ENCODE measurements around the gene SUSD3.

The SUSD3 gene

GRCh38 chr9:93121316-93122241 is 63.1 kb downstream of the SUSD3 start:
- FAIRE-seq (no peak), DNase-seq (ENCODE audit: insufficient read length, low spot score) (no peak)
- TF ChIP-seq PAX5 (IDR thresholded peaks at IDR 0.05; ENCODE audit: insufficient read depth, low read length, severe bottlenecking), result no peak
- no peak for TF ChIP-seq POLR2AphosphoS5 (IDR thresholded peaks at IDR 0.05; ENCODE audit: low read depth, low read length)
- no peak for TF ChIP-seq POU2F2 (IDR thresholded peaks at IDR 0.05; ENCODE audit: low read depth, low read length)
- no peak for TF ChIP-seq TAF1 (IDR thresholded peaks at IDR 0.05; ENCODE audit: low read depth, low read length)
- TF ChIP-seq POLR2A (IDR thresholded peaks at IDR 0.05; ENCODE audit: low read depth, low read length), result no peak
- no peak for TF ChIP-seq SPI1 (IDR thresholded peaks at IDR 0.05; ENCODE audit: low read depth, low read length)

GRCh38 chr9:93122721-93123221 is 64.3 kb downstream of the SUSD3 start:
- DNase-seq (ENCODE audit: insufficient read length, low spot score) (no peak), FAIRE-seq (no peak)
- no peak for TF ChIP-seq POU2F2 (IDR thresholded peaks at IDR 0.05; ENCODE audit: low read depth, low read length)
- no peak for TF ChIP-seq POLR2A (IDR thresholded peaks at IDR 0.05; ENCODE audit: low read depth, low read length)
- TF ChIP-seq POLR2AphosphoS5 (IDR thresholded peaks at IDR 0.05; ENCODE audit: low read depth, low read length), result no peak
- TF ChIP-seq TAF1 (IDR thresholded peaks at IDR 0.05; ENCODE audit: low read depth, low read length), result no peak
- no peak for TF ChIP-seq SPI1 (IDR thresholded peaks at IDR 0.05; ENCODE audit: low read depth, low read length)
- TF ChIP-seq PAX5 (IDR thresholded peaks at IDR 0.05; ENCODE audit: insufficient read depth, low read length, severe bottlenecking), result no peak

- no peak for TF ChIP-seq POU2F2 (IDR thresholded peaks at IDR 0.05; ENCODE audit: low read depth, low read length)
- no peak for TF ChIP-seq PAX5 (IDR thresholded peaks at IDR 0.05; ENCODE audit: insufficient read depth, low read length, severe bottlenecking)
- no peak for TF ChIP-seq TAF1 (IDR thresholded peaks at IDR 0.05; ENCODE audit: low read depth, low read length)
- TF ChIP-seq POLR2AphosphoS5 (IDR thresholded peaks at IDR 0.05; ENCODE audit: low read depth, low read length), result 0 out of 2 replicates have a peak, but pooled peaks have one; percentile 9
- TF ChIP-seq POLR2A (IDR thresholded peaks at IDR 0.05; ENCODE audit: low read depth, low read length), result no peak
- TF ChIP-seq SPI1 (IDR thresholded peaks at IDR 0.05; ENCODE audit: low read depth, low read length), result no peak
- DNase-seq (ENCODE audit: insufficient read length, low spot score), result peak; percentile 9
- FAIRE-seq, result no peak
Measured at GRCh38 chr9:93123561-93124283, 65.2 kb downstream of the SUSD3 start.

- no peak for FAIRE-seq
- DNase-seq (ENCODE audit: insufficient read length, low spot score), result peak; percentile 7
- TF ChIP-seq POLR2A (IDR thresholded peaks at IDR 0.05; ENCODE audit: low read depth, low read length), result no peak
- no peak for TF ChIP-seq PAX5 (IDR thresholded peaks at IDR 0.05; ENCODE audit: insufficient read depth, low read length, severe bottlenecking)
- no peak for TF ChIP-seq TAF1 (IDR thresholded peaks at IDR 0.05; ENCODE audit: low read depth, low read length)
- TF ChIP-seq POLR2AphosphoS5 (IDR thresholded peaks at IDR 0.05; ENCODE audit: low read depth, low read length), result no peak
- no peak for TF ChIP-seq POU2F2 (IDR thresholded peaks at IDR 0.05; ENCODE audit: low read depth, low read length)
- no peak for TF ChIP-seq SPI1 (IDR thresholded peaks at IDR 0.05; ENCODE audit: low read depth, low read length)
Measured at GRCh38 chr9:93124793-93125192, 66.3 kb downstream of the SUSD3 start.

GRCh38 chr9:93125331-93125894 is 66.9 kb downstream of the SUSD3 start:
- TF ChIP-seq TAF1 (IDR thresholded peaks at IDR 0.05; ENCODE audit: low read depth, low read length), result no peak
- no peak for TF ChIP-seq POLR2A (IDR thresholded peaks at IDR 0.05; ENCODE audit: low read depth, low read length)
- TF ChIP-seq PAX5 (IDR thresholded peaks at IDR 0.05; ENCODE audit: insufficient read depth, low read length, severe bottlenecking), result no peak
- TF ChIP-seq POLR2AphosphoS5 (IDR thresholded peaks at IDR 0.05; ENCODE audit: low read depth, low read length), result no peak
- no peak for TF ChIP-seq POU2F2 (IDR thresholded peaks at IDR 0.05; ENCODE audit: low read depth, low read length)
- no peak for TF ChIP-seq SPI1 (IDR thresholded peaks at IDR 0.05; ENCODE audit: low read depth, low read length)
- DNase-seq (ENCODE audit: insufficient read length, low spot score), result no peak
- no peak for FAIRE-seq

GRCh38 chr9:93126151-93126781 is 67.8 kb downstream of the SUSD3 start:
- peak; percentile 20 for FAIRE-seq
- TF ChIP-seq POLR2A (IDR thresholded peaks at IDR 0.05; ENCODE audit: low read depth, low read length) (no peak), SPI1 (IDR thresholded peaks at IDR 0.05; ENCODE audit: low read depth, low read length) (no peak), POLR2AphosphoS5 (IDR thresholded peaks at IDR 0.05; ENCODE audit: low read depth, low read length) (no peak), POU2F2 (IDR thresholded peaks at IDR 0.05; ENCODE audit: low read depth, low read length) (no peak), TAF1 (IDR thresholded peaks at IDR 0.05; ENCODE audit: low read depth, low read length) (no peak), PAX5 (IDR thresholded peaks at IDR 0.05; ENCODE audit: insufficient read depth, low read length, severe bottlenecking) (no peak)
- peak; percentile 32 for DNase-seq (ENCODE audit: insufficient read length, low spot score)

GRCh38 chr9:93126825-93127368 is 68.4 kb downstream of the SUSD3 start:
- no peak for TF ChIP-seq SPI1 (IDR thresholded peaks at IDR 0.05; ENCODE audit: low read depth, low read length)
- TF ChIP-seq POLR2A (IDR thresholded peaks at IDR 0.05; ENCODE audit: low read depth, low read length), result no peak
- no peak for TF ChIP-seq POLR2AphosphoS5 (IDR thresholded peaks at IDR 0.05; ENCODE audit: low read depth, low read length)
- TF ChIP-seq PAX5 (IDR thresholded peaks at IDR 0.05; ENCODE audit: insufficient read depth, low read length, severe bottlenecking), result no peak
- no peak for TF ChIP-seq TAF1 (IDR thresholded peaks at IDR 0.05; ENCODE audit: low read depth, low read length)
- no peak for TF ChIP-seq POU2F2 (IDR thresholded peaks at IDR 0.05; ENCODE audit: low read depth, low read length)
- no peak for DNase-seq (ENCODE audit: insufficient read length, low spot score)
- no peak for FAIRE-seq

- no peak for TF ChIP-seq POU2F2 (IDR thresholded peaks at IDR 0.05; ENCODE audit: low read depth, low read length)
- no peak for TF ChIP-seq PAX5 (IDR thresholded peaks at IDR 0.05; ENCODE audit: insufficient read depth, low read length, severe bottlenecking)
- no peak for TF ChIP-seq SPI1 (IDR thresholded peaks at IDR 0.05; ENCODE audit: low read depth, low read length)
- TF ChIP-seq POLR2AphosphoS5 (IDR thresholded peaks at IDR 0.05; ENCODE audit: low read depth, low read length), result no peak
- no peak for TF ChIP-seq TAF1 (IDR thresholded peaks at IDR 0.05; ENCODE audit: low read depth, low read length)
- TF ChIP-seq POLR2A (IDR thresholded peaks at IDR 0.05; ENCODE audit: low read depth, low read length), result no peak
- FAIRE-seq, result no peak
- no peak for DNase-seq (ENCODE audit: insufficient read length, low spot score)
Measured at GRCh38 chr9:93127395-93127911, 69.0 kb downstream of the SUSD3 start.

Measured in GM12891 (cell line).